Activated T-helper 1 cell treated with anti-CD3 and anti-CD28 coated beads, Interleukin-12 subunit alpha, Interleukin-12 subunit beta, Interleukin-2, Interleukin-4 antibody, amounts not matched to agents 30 ng/mL and 10 ng/mL and 1 ng/mL, durations not matched to agents 14 hours and 24 hours and 36 hours (primary cell): ENCODE data around the gene PRPSAP2. TPM values are rescaled to one million over a fixed set of nuclear protein-coding genes. Genes with fewer than 3 reads are reported as not detected.
A peak's percentile ranks its signal among the peaks of the same experiment; 100 is the strongest.
"Not testable (repeated sequence)": the region's sequence is repeated elsewhere in the genome, so short reads cannot be mapped to it uniquely, and the experiment has no call there.

Experiments
- DNase-seq: peaks from one replicate; pipeline ENCODE4 v3.0.0; 2021; ENCODE audit warnings: low spot score
- H3K27ac Mint-ChIP-seq: one replicate; pipeline ENCODE4 v1.8.0; 2021; ENCODE audit warnings: mild to moderate bottlenecking, mixed read lengths
- H3K27me3 Mint-ChIP-seq: one replicate; pipeline ENCODE4 v1.8.0; 2022; ENCODE audit warnings: mild to moderate bottlenecking, moderate library complexity, mixed read lengths; ENCODE audit not compliant: insufficient read depth
- H3K36me3 Mint-ChIP-seq: one replicate; pipeline ENCODE4 v1.8.0; 2021; ENCODE audit warnings: low read depth, mixed read lengths
- H3K4me1 Mint-ChIP-seq: one replicate; pipeline ENCODE4 v1.8.0; 2021; ENCODE audit warnings: low read depth, mixed read lengths
- H3K4me3 Mint-ChIP-seq: one replicate; pipeline ENCODE4 v1.8.0; 2021; ENCODE audit warnings: mild to moderate bottlenecking, moderate library complexity, mixed read lengths
- H3K9me3 Mint-ChIP-seq: one replicate; pipeline ENCODE4 v1.8.0; 2021; ENCODE audit warnings: mixed read lengths
- intact Hi-C: fragments of 100-400 bp; cut with micrococcal nuclease; formaldehyde crosslinking; loops from one replicate; pipeline ENCODE4 v1.15.1; 2024
- total RNA-seq: library from RNA; stranded (reverse); gene quantifications from 2 replicates; pipeline ENCODE4 v1.2.3, GENCODE V29; 2022

Gene PRPSAP2
- total RNA-seq, 1 donor from 2014 or later, result 74.3 TPM

- peaks cover 50% of the 10 kb centered on the region for H3K4me1 Mint-ChIP-seq
- intact Hi-C loops, result loop anchor here (5.0 kb wide), 1 partner anchor 518 kb away; the partner anchor contains the start of gene MAPK7
- H3K27me3 Mint-ChIP-seq, result no peaks in the 10 kb centered on the region
- peaks cover 10% of the 10 kb centered on the region for H3K36me3 Mint-ChIP-seq
- DNase-seq, result no peak
- no peaks in the 10 kb centered on the region for H3K9me3 Mint-ChIP-seq
- H3K4me3 Mint-ChIP-seq, result peak overlapping the region; percentile 85
- peak overlapping the region; percentile 74 for H3K27ac Mint-ChIP-seq
Measured at GRCh38 chr17:18859256-18859655, 1.3 kb downstream of the PRPSAP2 start.

- Mint-ChIP-seq H3K27me3 (no peaks in the 10 kb centered on the region), H3K27ac (peak overlapping the region; percentile 85), H3K36me3 (peaks cover 13% of the 10 kb centered on the region), H3K9me3 (no peaks in the 10 kb centered on the region), H3K4me1 (peaks cover 42% of the 10 kb centered on the region), H3K4me3 (peak overlapping the region; percentile 68)
- DNase-seq, result peak; percentile 26
- intact Hi-C loops, result loop anchor here (1.0 kb wide), 2 partner anchors 62 to 144 kb away; partner anchors contain the start of gene FAM83G
Measured at GRCh38 chr17:18860161-18860972, 2.4 kb downstream of the PRPSAP2 start.

- DNase-seq, result no peak
- Mint-ChIP-seq H3K27ac (no peak overlapping the region), H3K4me1 (peaks cover 30% of the 10 kb centered on the region), H3K27me3 (no peaks in the 10 kb centered on the region), H3K9me3 (no peaks in the 10 kb centered on the region), H3K36me3 (peaks cover 17% of the 10 kb centered on the region), H3K4me3 (no peak overlapping the region)
- intact Hi-C loops, result no loop called here
Measured at GRCh38 chr17:18862011-18862410, 4.1 kb downstream of the PRPSAP2 start.

- H3K4me1 Mint-ChIP-seq, result peaks cover 18% of the 10 kb centered on the region
- DNase-seq, H3K9me3 Mint-ChIP-seq, intact Hi-C loops, H3K27ac Mint-ChIP-seq, H3K27me3 Mint-ChIP-seq, H3K4me3 Mint-ChIP-seq: not testable (repeated sequence)
- H3K36me3 Mint-ChIP-seq, result peaks cover 26% of the 10 kb centered on the region
Measured at GRCh38 chr17:18864996-18865395, 7.1 kb downstream of the PRPSAP2 start.

GRCh38 chr17:18866866-18867813 is 9.2 kb downstream of the PRPSAP2 start:
- no peaks in the 10 kb centered on the region for H3K4me1 Mint-ChIP-seq
- no peaks in the 10 kb centered on the region for H3K27me3 Mint-ChIP-seq
- H3K9me3 Mint-ChIP-seq, result no peaks in the 10 kb centered on the region
- peak overlapping the region; percentile 27 for H3K27ac Mint-ChIP-seq
- DNase-seq, result no peak
- H3K4me3 Mint-ChIP-seq, result no peak overlapping the region
- peaks cover 28% of the 10 kb centered on the region for H3K36me3 Mint-ChIP-seq
- intact Hi-C loops, result no loop called here

- intact Hi-C loops, result no loop called here
- Mint-ChIP-seq H3K36me3 (peaks cover 35% of the 10 kb centered on the region), H3K9me3 (no peaks in the 10 kb centered on the region), H3K27me3 (no peaks in the 10 kb centered on the region), H3K4me3 (no peak overlapping the region), H3K4me1 (no peaks in the 10 kb centered on the region), H3K27ac (no peak overlapping the region)
- DNase-seq, result no peak
Measured at GRCh38 chr17:18877104-18877645, 19.2 kb downstream of the PRPSAP2 start.

GRCh38 chr17:18888766-18889290 is 30.9 kb downstream of the PRPSAP2 start:
- no peak overlapping the region for H3K4me3 Mint-ChIP-seq
- no peak for DNase-seq
- no peak overlapping the region for H3K27ac Mint-ChIP-seq
- no peaks in the 10 kb centered on the region for H3K4me1 Mint-ChIP-seq
- H3K9me3 Mint-ChIP-seq, result no peaks in the 10 kb centered on the region
- peaks cover 36% of the 10 kb centered on the region for H3K36me3 Mint-ChIP-seq
- intact Hi-C loops, result no loop called here
- H3K27me3 Mint-ChIP-seq, result no peaks in the 10 kb centered on the region

GRCh38 chr17:18889658-18890057 is 31.7 kb downstream of the PRPSAP2 start:
- Mint-ChIP-seq H3K36me3 (peaks cover 33% of the 10 kb centered on the region), H3K9me3 (no peaks in the 10 kb centered on the region), H3K27ac (no peak overlapping the region), H3K27me3 (no peaks in the 10 kb centered on the region), H3K4me3 (no peak overlapping the region), H3K4me1 (no peaks in the 10 kb centered on the region)
- no peak for DNase-seq
- intact Hi-C loops, result no loop called here

GRCh38 chr17:18891541-18891940 is 33.6 kb downstream of the PRPSAP2 start:
- H3K4me1 Mint-ChIP-seq, result no peaks in the 10 kb centered on the region
- peaks cover 36% of the 10 kb centered on the region for H3K36me3 Mint-ChIP-seq
- H3K9me3 Mint-ChIP-seq, result no peaks in the 10 kb centered on the region
- DNase-seq, result no peak
- no peak overlapping the region for H3K27ac Mint-ChIP-seq
- H3K4me3 Mint-ChIP-seq, result no peak overlapping the region
- no peaks in the 10 kb centered on the region for H3K27me3 Mint-ChIP-seq
- intact Hi-C loops, result no loop called here

- Mint-ChIP-seq H3K27me3 (no peaks in the 10 kb centered on the region), H3K9me3 (no peaks in the 10 kb centered on the region), H3K27ac (no peak overlapping the region), H3K36me3 (peaks cover 41% of the 10 kb centered on the region), H3K4me3 (no peak overlapping the region), H3K4me1 (peaks cover 12% of the 10 kb centered on the region)
- DNase-seq, result no peak
- intact Hi-C loops, result no loop called here
Measured at GRCh38 chr17:18896146-18896545, 38.2 kb downstream of the PRPSAP2 start.

GRCh38 chr17:18896947-18897346 is 39.0 kb downstream of the PRPSAP2 start:
- no peak overlapping the region for H3K27ac Mint-ChIP-seq
- no peaks in the 10 kb centered on the region for H3K9me3 Mint-ChIP-seq
- DNase-seq, result no peak
- H3K4me1 Mint-ChIP-seq, result peaks cover 20% of the 10 kb centered on the region
- peaks cover 39% of the 10 kb centered on the region for H3K36me3 Mint-ChIP-seq
- H3K4me3 Mint-ChIP-seq, result no peak overlapping the region
- intact Hi-C loops, result no loop called here
- no peaks in the 10 kb centered on the region for H3K27me3 Mint-ChIP-seq

- Mint-ChIP-seq H3K27ac (no peak overlapping the region), H3K4me3 (no peak overlapping the region), H3K9me3 (no peaks in the 10 kb centered on the region), H3K27me3 (no peaks in the 10 kb centered on the region), H3K4me1 (peaks cover 27% of the 10 kb centered on the region), H3K36me3 (peaks cover 35% of the 10 kb centered on the region)
- intact Hi-C loops, result no loop called here
- no peak for DNase-seq
Measured at GRCh38 chr17:18904482-18904881, 46.6 kb downstream of the PRPSAP2 start.
